Measurements from ENCODE around the gene ADAMTS2. TPM values are rescaled to one million over a fixed set of nuclear protein-coding genes. Genes with fewer than 3 reads are reported as not detected.

The ADAMTS2 gene
- total RNA-seq, 3 donors from 2014 or later (not counting 1 experiment from before 2014, with no cell fraction given) = 0.28 TPM; not detected in 2

GRCh38 chr5:179375831-179376365 is 30.6 kb upstream of the ADAMTS2 start:
- no peaks in the 10 kb centered on the region for H3K27me3 ChIP-seq (ENCODE audit: control insufficient read depth, insufficient read depth, low read length)
- no peaks in the 10 kb centered on the region for H3K9me3 ChIP-seq (ENCODE audit: control insufficient read depth, insufficient read depth, low read length)
- H3K4me3 ChIP-seq (ENCODE audit: low read length) = no peak overlapping the region
- no peaks in the 10 kb centered on the region for H3K4me1 Mint-ChIP-seq
- ATAC-seq (no peak), DNase-seq (no peak)
- H3K4me1 ChIP-seq (ENCODE audit: control insufficient read depth, insufficient read depth, low read length) = no peaks in the 10 kb centered on the region
- H3K4me3 Mint-ChIP-seq = no peak overlapping the region
- 45% methylated on average over 1 of the region's 2 CpGs for WGBS (ENCODE audit: insufficient coverage)
- H3K27ac ChIP-seq (ENCODE audit: low read length) = no peak overlapping the region
- TF ChIP-seq, protein P1, sequence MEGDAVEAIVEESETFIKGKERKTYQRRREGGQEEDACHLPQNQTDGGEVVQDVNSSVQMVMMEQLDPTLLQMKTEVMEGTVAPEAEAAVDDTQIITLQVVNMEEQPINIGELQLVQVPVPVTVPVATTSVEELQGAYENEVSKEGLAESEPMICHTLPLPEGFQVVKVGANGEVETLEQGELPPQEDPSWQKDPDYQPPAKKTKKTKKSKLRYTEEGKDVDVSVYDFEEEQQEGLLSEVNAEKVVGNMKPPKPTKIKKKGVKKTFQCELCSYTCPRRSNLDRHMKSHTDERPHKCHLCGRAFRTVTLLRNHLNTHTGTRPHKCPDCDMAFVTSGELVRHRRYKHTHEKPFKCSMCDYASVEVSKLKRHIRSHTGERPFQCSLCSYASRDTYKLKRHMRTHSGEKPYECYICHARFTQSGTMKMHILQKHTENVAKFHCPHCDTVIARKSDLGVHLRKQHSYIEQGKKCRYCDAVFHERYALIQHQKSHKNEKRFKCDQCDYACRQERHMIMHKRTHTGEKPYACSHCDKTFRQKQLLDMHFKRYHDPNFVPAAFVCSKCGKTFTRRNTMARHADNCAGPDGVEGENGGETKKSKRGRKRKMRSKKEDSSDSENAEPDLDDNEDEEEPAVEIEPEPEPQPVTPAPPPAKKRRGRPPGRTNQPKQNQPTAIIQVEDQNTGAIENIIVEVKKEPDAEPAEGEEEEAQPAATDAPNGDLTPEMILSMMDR (IDR thresholded peaks at IDR 0.05) = no peak
- no peaks in the 10 kb centered on the region for H3K36me3 ChIP-seq (ENCODE audit: control insufficient read depth, insufficient read depth, low read length)
- H3K27ac Mint-ChIP-seq = no peak overlapping the region
- no peaks in the 10 kb centered on the region for H3K9me3 Mint-ChIP-seq
- H3K36me3 Mint-ChIP-seq = no peaks in the 10 kb centered on the region
- intact Hi-C loops (cut with micrococcal nuclease) = no loop called here
- H3K27me3 Mint-ChIP-seq (ENCODE audit: low read depth in 2 of 2) = no peaks in the 10 kb centered on the region

DNA sequence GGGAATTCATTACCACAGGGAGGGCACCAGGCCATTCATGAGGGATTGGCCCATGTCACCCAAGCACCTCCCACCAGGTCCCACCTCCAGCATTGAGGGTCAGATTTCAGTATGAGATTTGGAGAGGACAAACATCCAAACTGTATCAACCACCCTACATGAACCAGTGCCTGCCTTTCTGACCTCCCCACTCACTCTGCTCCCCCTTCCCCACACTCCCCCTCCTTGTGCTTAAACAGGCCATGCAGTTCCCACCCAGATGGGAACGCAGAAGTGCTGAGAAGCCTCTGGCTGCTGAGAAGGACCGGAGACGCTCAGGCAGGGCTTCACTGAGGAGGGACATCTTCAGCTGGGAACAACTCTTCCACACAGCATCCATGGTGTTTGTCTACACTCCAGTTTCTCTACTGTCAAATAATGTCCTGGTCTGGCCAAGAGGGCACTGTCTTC is 30.0 kb upstream of the ADAMTS2 start:
- WGBS (ENCODE audit: insufficient coverage) = 79% methylated on average over 3 of the region's 3 CpGs
- Histone ChIP-seq H3K4me3 (ENCODE audit: low read length) (no peak overlapping the region), H3K9me3 (ENCODE audit: control insufficient read depth, insufficient read depth, low read length) (no peaks in the 10 kb centered on the region), H3K27me3 (ENCODE audit: control insufficient read depth, insufficient read depth, low read length) (no peaks in the 10 kb centered on the region), H3K27ac (ENCODE audit: low read length) (no peak overlapping the region), H3K36me3 (ENCODE audit: control insufficient read depth, insufficient read depth, low read length) (no peaks in the 10 kb centered on the region), H3K4me1 (ENCODE audit: control insufficient read depth, insufficient read depth, low read length) (no peaks in the 10 kb centered on the region)
- Mint-ChIP-seq H3K27me3 (ENCODE audit: low read depth in 2 of 2) (no peaks in the 10 kb centered on the region), H3K4me1 (no peaks in the 10 kb centered on the region), H3K36me3 (no peaks in the 10 kb centered on the region), H3K4me3 (no peak overlapping the region), H3K27ac (no peak overlapping the region), H3K9me3 (no peaks in the 10 kb centered on the region)
- TF ChIP-seq, protein P1 (IDR thresholded peaks at IDR 0.05) = no peak
- intact Hi-C loops (cut with micrococcal nuclease) = no loop called here
- DNase-seq = no peak
- ATAC-seq = no peak

DNA sequence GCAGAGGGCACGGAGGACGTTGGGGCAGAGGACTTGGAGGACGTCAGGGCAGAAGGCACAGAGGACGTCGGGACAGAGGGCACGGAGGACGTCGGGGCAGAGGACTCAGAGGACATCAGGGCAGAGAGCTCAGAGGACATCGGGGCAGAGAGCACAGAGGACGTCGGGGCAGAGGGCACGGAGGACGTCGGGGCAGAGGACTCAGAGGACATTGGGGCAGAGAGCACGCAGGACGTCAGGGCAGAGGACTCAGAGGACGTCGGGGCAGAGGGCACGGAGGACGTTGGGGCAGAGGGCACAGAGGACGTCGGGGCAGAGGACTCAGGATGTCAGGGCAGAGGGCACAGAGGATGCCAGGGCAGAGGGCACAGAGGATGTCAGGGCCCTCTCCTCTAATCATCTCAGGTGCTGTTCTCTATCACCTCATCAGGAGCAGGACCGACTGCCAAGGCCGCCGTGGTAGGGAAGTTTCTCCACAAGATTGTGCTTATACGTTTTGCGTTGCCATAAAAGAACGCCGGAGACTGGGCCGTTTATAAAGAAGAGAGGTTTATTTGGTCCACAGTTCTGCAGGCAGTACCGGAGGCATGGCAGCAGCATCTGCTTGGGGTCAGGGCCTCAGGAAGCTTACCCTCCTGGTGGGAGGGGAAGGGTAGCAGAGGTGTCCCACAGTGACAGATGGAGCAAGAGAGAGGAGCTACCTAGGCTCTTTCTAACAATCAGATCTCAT is 29.4 kb upstream of the ADAMTS2 start:
- no peak overlapping the region for H3K27ac ChIP-seq (ENCODE audit: low read length)
- no peak overlapping the region for H3K27ac Mint-ChIP-seq

More for the DNA sequence above, 29.4 kb upstream of the ADAMTS2 start:
- H3K9me3 Mint-ChIP-seq = no peaks in the 10 kb centered on the region
- DNase-seq (no peak), ATAC-seq (no peak)
- Histone ChIP-seq H3K27me3 (ENCODE audit: control insufficient read depth, insufficient read depth, low read length) (no peaks in the 10 kb centered on the region), H3K4me1 (ENCODE audit: control insufficient read depth, insufficient read depth, low read length) (no peaks in the 10 kb centered on the region), H3K9me3 (ENCODE audit: control insufficient read depth, insufficient read depth, low read length) (no peaks in the 10 kb centered on the region), H3K4me3 (ENCODE audit: low read length) (no peak overlapping the region), H3K36me3 (ENCODE audit: control insufficient read depth, insufficient read depth, low read length) (no peaks in the 10 kb centered on the region)
- no peaks in the 10 kb centered on the region for H3K4me1 Mint-ChIP-seq
- TF ChIP-seq, protein P1 (IDR thresholded peaks at IDR 0.05) = no peak
- no peaks in the 10 kb centered on the region for H3K36me3 Mint-ChIP-seq
- intact Hi-C loops (cut with micrococcal nuclease) = no loop called here
- no peak overlapping the region for H3K4me3 Mint-ChIP-seq
- 90% methylated on average over 31 of the region's 31 CpGs for WGBS (ENCODE audit: insufficient coverage)
- H3K27me3 Mint-ChIP-seq (ENCODE audit: low read depth in 2 of 2) = no peaks in the 10 kb centered on the region

Data from natural killer cell (primary cell).